Chondrocyte (in vitro differentiated cells): ENCODE results near the gene HPCAL4. TPM values are rescaled to one million over a fixed set of nuclear protein-coding genes. Genes with fewer than 3 reads are reported as not detected.
A peak's percentile ranks its signal among the peaks of the same experiment; 100 is the strongest.

Experiments used
- DNase-seq: peaks from one replicate; pipeline ENCODE4 v3.0.0; 2021; ENCODE audit warnings: mixed read lengths, low spot score
- H3K27ac Mint-ChIP-seq: one replicate; pipeline ENCODE4 v1.8.0; 2021; ENCODE audit warnings: mild to moderate bottlenecking, moderate library complexity, mixed read lengths; ENCODE audit not compliant: unreplicated experiment
- H3K27me3 Mint-ChIP-seq: 2 replicates; pipeline ENCODE4 v1.8.0; 2021; ENCODE audit warnings: low read depth, mixed read lengths
- H3K36me3 Mint-ChIP-seq: 2 replicates; pipeline ENCODE4 v1.8.0; 2021; ENCODE audit warnings: low read depth, mixed read lengths
- H3K4me1 Mint-ChIP-seq: 2 replicates; pipeline ENCODE4 v1.8.0; 2021; ENCODE audit warnings: low read depth, mild to moderate bottlenecking, mixed read lengths
- H3K4me3 Mint-ChIP-seq: one replicate; pipeline ENCODE4 v1.8.0; 2021; ENCODE audit warnings: mild to moderate bottlenecking, moderate library complexity, mixed read lengths; ENCODE audit not compliant: unreplicated experiment
- H3K9me3 Mint-ChIP-seq: 2 replicates; pipeline ENCODE4 v1.8.0; 2021; ENCODE audit warnings: low read depth, mixed read lengths
- CTCF ChIP-seq: fragments of 200-600 bp; sonication (generic); IDR thresholded peaks from 2 replicates; pipeline ENCODE4 v1.5.0; 2021; ENCODE audit warnings: antibody characterized with exemption, mild to moderate bottlenecking, moderate library complexity
- total RNA-seq: library from RNA; stranded (reverse); gene quantifications from 3 replicates; pipeline ENCODE4 v1.2.1, GENCODE V29; 2021

HPCAL4 gene
- total RNA-seq, 1 donor from 2014 or later = not detected

- H3K27me3 Mint-ChIP-seq = peaks cover 12% of the 10 kb centered on the region
- no peak overlapping the region for H3K27ac Mint-ChIP-seq
- no peak for DNase-seq
- TF ChIP-seq CTCF = no peak
- H3K9me3 Mint-ChIP-seq = no peaks in the 10 kb centered on the region
- no peaks in the 10 kb centered on the region for H3K36me3 Mint-ChIP-seq
- H3K4me1 Mint-ChIP-seq = peaks cover 7% of the 10 kb centered on the region
- no peak overlapping the region for H3K4me3 Mint-ChIP-seq
Observed at GRCh38 chr1:39659538-39659937, 31.7 kb downstream of the HPCAL4 start.

GRCh38 chr1:39659110-39659509 lies 32.1 kb downstream of the HPCAL4 start:
- no peak overlapping the region for H3K4me3 Mint-ChIP-seq
- no peak overlapping the region for H3K27ac Mint-ChIP-seq
- peaks cover 12% of the 10 kb centered on the region for H3K27me3 Mint-ChIP-seq
- H3K4me1 Mint-ChIP-seq = peaks cover 7% of the 10 kb centered on the region
- no peak for TF ChIP-seq CTCF
- DNase-seq = peak; percentile 91
- H3K9me3 Mint-ChIP-seq = no peaks in the 10 kb centered on the region
- H3K36me3 Mint-ChIP-seq = no peaks in the 10 kb centered on the region

- peak overlapping the region; percentile 18 for H3K27ac Mint-ChIP-seq
- no peak for DNase-seq
Observed at GRCh38 chr1:39657923-39658485, 33.2 kb downstream of the HPCAL4 start.

GRCh38 chr1:39657402-39657801 lies 33.8 kb downstream of the HPCAL4 start:
- Mint-ChIP-seq H3K36me3 (no peaks in the 10 kb centered on the region), H3K4me1 (peaks cover 22% of the 10 kb centered on the region), H3K4me3 (no peak overlapping the region), H3K27me3 (peaks cover 13% of the 10 kb centered on the region), H3K9me3 (no peaks in the 10 kb centered on the region), H3K27ac (no peak overlapping the region)
- no peak for DNase-seq
- TF ChIP-seq CTCF = no peak

More at GRCh38 chr1:39657923-39658485, 33.2 kb downstream of the HPCAL4 start:
- H3K36me3 Mint-ChIP-seq = no peaks in the 10 kb centered on the region
- TF ChIP-seq CTCF = peak; percentile 90
- H3K27me3 Mint-ChIP-seq = peaks cover 13% of the 10 kb centered on the region
- H3K9me3 Mint-ChIP-seq = no peaks in the 10 kb centered on the region
- H3K4me3 Mint-ChIP-seq = peak overlapping the region; percentile 3
- peaks cover 16% of the 10 kb centered on the region for H3K4me1 Mint-ChIP-seq

GRCh38 chr1:39656391-39656790 lies 34.8 kb downstream of the HPCAL4 start:
- Mint-ChIP-seq H3K27me3 (peaks cover 13% of the 10 kb centered on the region), H3K27ac (no peak overlapping the region), H3K4me1 (peaks cover 26% of the 10 kb centered on the region), H3K4me3 (no peak overlapping the region), H3K9me3 (no peaks in the 10 kb centered on the region), H3K36me3 (no peaks in the 10 kb centered on the region)
- TF ChIP-seq CTCF = no peak
- no peak for DNase-seq
